ENCODE results near the gene PLCB1.

DNA sequence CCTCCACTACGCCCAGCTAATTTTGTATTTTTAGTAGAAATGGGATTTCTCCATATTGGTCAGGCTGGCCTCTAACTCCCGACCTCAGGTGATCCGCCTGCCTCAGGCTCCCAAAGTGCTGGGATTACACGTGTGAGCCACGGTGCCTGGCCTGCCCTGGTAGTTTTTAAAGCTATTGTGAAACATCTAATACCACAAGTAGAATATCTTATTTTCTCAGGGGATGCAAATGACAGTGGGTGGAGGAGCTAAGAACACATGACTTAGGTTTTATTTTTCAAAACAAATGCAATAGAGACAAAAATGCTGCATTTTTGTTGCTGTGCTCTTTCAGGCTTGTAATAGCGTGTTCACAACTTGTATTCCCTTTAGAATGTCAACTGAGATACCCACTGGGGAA, 671.9 kb downstream of the PLCB1 start:
- TF ChIP-seq CTCF (IDR thresholded peaks at IDR 0.05) (no peak), POLR2A (IDR thresholded peaks at IDR 0.05; ENCODE audit: low read depth) (no peak), POLR2AphosphoS5 (IDR thresholded peaks at IDR 0.05) (no peak)

All from esophagus muscularis mucosa (tissue), 3 donors.